ENCODE measurements around the gene SMARCA1.

DNA sequence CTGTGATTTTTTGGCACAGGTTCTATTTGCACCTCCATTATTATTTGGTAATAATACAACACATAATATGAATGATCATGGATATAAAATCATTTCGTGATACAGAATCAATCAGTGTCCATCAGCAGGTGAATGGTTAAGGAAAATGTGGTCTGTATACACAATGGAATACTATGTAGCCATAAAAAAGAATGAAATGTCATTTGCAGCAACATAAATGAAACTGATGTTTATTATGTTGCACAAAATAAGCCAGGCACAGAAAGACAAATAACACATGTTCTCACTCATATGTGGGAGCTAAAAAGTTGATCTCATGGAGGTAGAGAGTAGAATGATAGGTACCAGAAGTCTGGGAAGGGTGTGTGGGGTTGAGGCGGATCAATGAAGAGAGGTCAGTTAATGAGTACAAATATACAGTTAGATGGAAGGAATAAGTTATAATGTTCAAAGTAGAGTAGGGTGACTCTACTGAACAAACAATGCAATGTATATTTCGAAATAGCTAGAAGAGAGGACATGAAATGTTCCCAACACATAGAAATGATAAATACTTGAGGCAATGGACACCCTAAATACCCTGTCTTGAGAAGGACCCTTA, 1.1 kb upstream of the SMARCA1 start:
- TF ChIP-seq, protein P1, sequence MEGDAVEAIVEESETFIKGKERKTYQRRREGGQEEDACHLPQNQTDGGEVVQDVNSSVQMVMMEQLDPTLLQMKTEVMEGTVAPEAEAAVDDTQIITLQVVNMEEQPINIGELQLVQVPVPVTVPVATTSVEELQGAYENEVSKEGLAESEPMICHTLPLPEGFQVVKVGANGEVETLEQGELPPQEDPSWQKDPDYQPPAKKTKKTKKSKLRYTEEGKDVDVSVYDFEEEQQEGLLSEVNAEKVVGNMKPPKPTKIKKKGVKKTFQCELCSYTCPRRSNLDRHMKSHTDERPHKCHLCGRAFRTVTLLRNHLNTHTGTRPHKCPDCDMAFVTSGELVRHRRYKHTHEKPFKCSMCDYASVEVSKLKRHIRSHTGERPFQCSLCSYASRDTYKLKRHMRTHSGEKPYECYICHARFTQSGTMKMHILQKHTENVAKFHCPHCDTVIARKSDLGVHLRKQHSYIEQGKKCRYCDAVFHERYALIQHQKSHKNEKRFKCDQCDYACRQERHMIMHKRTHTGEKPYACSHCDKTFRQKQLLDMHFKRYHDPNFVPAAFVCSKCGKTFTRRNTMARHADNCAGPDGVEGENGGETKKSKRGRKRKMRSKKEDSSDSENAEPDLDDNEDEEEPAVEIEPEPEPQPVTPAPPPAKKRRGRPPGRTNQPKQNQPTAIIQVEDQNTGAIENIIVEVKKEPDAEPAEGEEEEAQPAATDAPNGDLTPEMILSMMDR (conservative IDR thresholded peaks at IDR 0.05; ENCODE audit: low read depth in 2 of 2), result no peak
- TF ChIP-seq JUNB (IDR thresholded peaks at IDR 0.05; ENCODE audit: unreplicated experiment), result no peak
- no peak for TF ChIP-seq EZH2 (IDR thresholded peaks at IDR 0.05; ENCODE audit: low read depth, unreplicated experiment)
- no peak for TF ChIP-seq CREB1 (CRISPR knock-in tag; IDR thresholded peaks at IDR 0.05; ENCODE audit: low read depth)
- no peak for TF ChIP-seq NANOG (IDR thresholded peaks at IDR 0.05; ENCODE audit: borderline replicate concordance)
- no peak for TF ChIP-seq EZH2phosphoT487 (IDR thresholded peaks at IDR 0.05; ENCODE audit: unreplicated experiment)
